Uterus (tissue), 2 donors: ENCODE measurements around the gene FBXW7.

Experiments used
- POLR2A ChIP-seq, 2 donors: fragments of 450-650 bp; IDR thresholded peaks; one replicate each; pipeline ENCODE4 v1.6.1; 2016; ENCODE audit warnings: antibody characterized with exemption in 2 of 2, mild to moderate bottlenecking in 1 of 2, moderate library complexity in 1 of 2
- TF ChIP-seq, protein P1 (sequence below), 4 experiments: fragments of 200-600 bp in 2 of 4; fragments of 450-650 bp in 2 of 4; sonication (generic) in 2 of 4; IDR thresholded peaks; one replicate each; pipeline ENCODE4 v1.5.1; 2016 to 2019; ENCODE audit warnings: antibody characterized with exemption in 4 of 4, mild to moderate bottlenecking in 2 of 4, moderate library complexity in 1 of 4

DNA sequence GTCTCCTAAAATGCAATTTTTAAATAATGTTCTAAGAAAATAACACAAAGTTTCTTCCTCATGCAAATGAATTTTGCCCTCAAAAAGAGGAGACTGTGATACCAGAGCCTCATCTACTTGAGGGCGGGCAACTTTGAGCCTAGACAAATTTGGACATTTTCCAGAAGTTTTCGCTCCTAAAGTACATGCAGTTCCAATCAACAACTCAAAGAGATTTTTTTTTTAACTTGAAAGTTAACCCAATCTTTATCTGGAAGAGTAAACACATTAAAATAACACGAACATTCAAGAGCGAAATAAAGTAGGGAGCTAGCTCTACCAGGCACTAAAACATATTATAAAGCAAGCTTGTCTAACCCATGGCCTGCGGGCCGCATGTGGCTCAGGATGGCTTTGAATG lies 29.4 kb upstream of the FBXW7 start:
- TF ChIP-seq, protein P1, sequence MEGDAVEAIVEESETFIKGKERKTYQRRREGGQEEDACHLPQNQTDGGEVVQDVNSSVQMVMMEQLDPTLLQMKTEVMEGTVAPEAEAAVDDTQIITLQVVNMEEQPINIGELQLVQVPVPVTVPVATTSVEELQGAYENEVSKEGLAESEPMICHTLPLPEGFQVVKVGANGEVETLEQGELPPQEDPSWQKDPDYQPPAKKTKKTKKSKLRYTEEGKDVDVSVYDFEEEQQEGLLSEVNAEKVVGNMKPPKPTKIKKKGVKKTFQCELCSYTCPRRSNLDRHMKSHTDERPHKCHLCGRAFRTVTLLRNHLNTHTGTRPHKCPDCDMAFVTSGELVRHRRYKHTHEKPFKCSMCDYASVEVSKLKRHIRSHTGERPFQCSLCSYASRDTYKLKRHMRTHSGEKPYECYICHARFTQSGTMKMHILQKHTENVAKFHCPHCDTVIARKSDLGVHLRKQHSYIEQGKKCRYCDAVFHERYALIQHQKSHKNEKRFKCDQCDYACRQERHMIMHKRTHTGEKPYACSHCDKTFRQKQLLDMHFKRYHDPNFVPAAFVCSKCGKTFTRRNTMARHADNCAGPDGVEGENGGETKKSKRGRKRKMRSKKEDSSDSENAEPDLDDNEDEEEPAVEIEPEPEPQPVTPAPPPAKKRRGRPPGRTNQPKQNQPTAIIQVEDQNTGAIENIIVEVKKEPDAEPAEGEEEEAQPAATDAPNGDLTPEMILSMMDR (IDR thresholded peaks at IDR 0.05) = no peak
- TF ChIP-seq POLR2A (IDR thresholded peaks at IDR 0.05) = no peak
